ENCODE results near the gene ZBTB8OS. TPM values are rescaled to one million over a fixed set of nuclear protein-coding genes. Genes with fewer than 3 reads are reported as not detected.

ZBTB8OS gene
- total and polyA plus RNA-seq, 9 of the 15 experiments (the other 6 are each of a cell fraction or from before 2014, with no cell fraction given): 54.8 to 230 (median 107) TPM

DNA sequence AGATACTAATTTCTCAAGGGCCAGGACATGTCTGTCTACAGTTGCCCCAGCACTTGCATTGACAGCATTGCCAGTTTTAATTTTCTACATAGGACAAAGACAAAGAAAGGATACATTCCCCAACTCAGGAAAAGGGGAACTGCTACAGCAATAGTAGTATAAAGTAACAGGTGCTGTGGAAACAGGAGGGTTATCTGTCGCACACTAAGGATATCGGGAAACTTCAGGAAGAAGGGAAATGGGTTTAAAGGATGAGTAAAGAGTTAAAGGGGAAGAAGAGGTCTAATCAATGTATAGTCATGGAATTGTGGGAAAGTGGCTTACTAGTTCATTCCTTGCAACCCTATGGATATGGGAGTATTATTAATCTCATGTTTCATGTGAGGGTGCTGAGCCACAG lies 36.0 kb upstream of the ZBTB8OS start:
- Histone ChIP-seq H3K4me2 (ENCODE audit: insufficient read depth, low read length) (no peak overlapping the region), H3K4me3 (no peak overlapping the region), H3K27me3 (ENCODE audit: control insufficient read depth in 2 of 2, insufficient read depth in 2 of 2, low read length in 2 of 2) (no peaks in the 10 kb centered on the region), H3K9me3 (replicated peaks; ENCODE audit: control insufficient read depth, insufficient read depth, low read depth, low read length) (no peaks in the 10 kb centered on the region), H3K79me2 (ENCODE audit: control insufficient read depth, insufficient read depth, low read length) (no peaks in the 10 kb centered on the region), H4K20me1 (replicated peaks; ENCODE audit: control insufficient read depth, insufficient read depth, low read length) (0 out of 2 replicates have a peak, but pooled peaks cover 3% of the 10 kb centered on the region), H3K4me1 (replicated peaks in 1 of 2; ENCODE audit: control insufficient read depth in 2 of 2, insufficient read depth in 2 of 2, low read length in 2 of 2) (no peaks in the 10 kb centered on the region), H3K36me3 (ENCODE audit: control insufficient read depth, insufficient read depth, low read length) (peaks cover 48% of the 10 kb centered on the region), H3K9me1 (ENCODE audit: control insufficient read depth, insufficient read depth, low read length) (no peaks in the 10 kb centered on the region), H3K27ac (ENCODE audit: extremely low read depth, low read depth, low read length) (no peak overlapping the region), H2AFZ (ENCODE audit: low read depth, low read length) (no peak overlapping the region), H3K9ac (ENCODE audit: insufficient read depth in 1 of 2, low read depth in 2 of 2, low read length in 2 of 2) (no peak overlapping the region)
- ChIA-PET POLR2A (interaction anchor here (1.2 to 2.9 kb wide), 6 partner anchors 9 to 46 kb away, joined by 3 to 14 read pairs (median 4); no protein-coding TSS in a partner anchor), CTCF (ENCODE audit: low intra/inter-chr PET ratio) (interaction anchor here (0.5 kb wide), 1 partner anchor 110 kb away, joined by 3 read pairs; no protein-coding TSS in a partner anchor)
- DNase-seq (ENCODE audit: extremely low read depth in 1 of 4, low spot score in 3 of 4): no peak
- intact Hi-C loops (cut with micrococcal nuclease) (no loop called here), in situ Hi-C loops (cut with MboI) (no loop called here)
- BruUV-seq (replicated peaks): no TSS peak
- 85% methylated on average over 2 of the region's 2 CpGs for WGBS (ENCODE audit: insufficient coverage, low coverage, missing lambda C conversion rate)
- TF ChIP-seq NCOA1 (IDR thresholded peaks at IDR 0.05; ENCODE audit: low read depth) (no peak), CBX5 (IDR thresholded peaks at IDR 0.05; ENCODE audit: borderline replicate concordance, low read depth) (no peak), MYC (IDR thresholded peaks at IDR 0.05; ENCODE audit: low read depth, low read length) (no peak), MYC (CRISPR knock-in tag; IDR thresholded peaks at IDR 0.05; ENCODE audit: borderline replicate concordance, low read depth) (peak; percentile 34; the same call in 1 of the 2 replicates), SPI1 (IDR thresholded peaks at IDR 0.05; ENCODE audit: borderline replicate concordance, low read depth, low read length) (0 out of 2 replicates have a peak, but pooled peaks have one; percentile 38)
- TF ChIP-seq, protein P1, sequence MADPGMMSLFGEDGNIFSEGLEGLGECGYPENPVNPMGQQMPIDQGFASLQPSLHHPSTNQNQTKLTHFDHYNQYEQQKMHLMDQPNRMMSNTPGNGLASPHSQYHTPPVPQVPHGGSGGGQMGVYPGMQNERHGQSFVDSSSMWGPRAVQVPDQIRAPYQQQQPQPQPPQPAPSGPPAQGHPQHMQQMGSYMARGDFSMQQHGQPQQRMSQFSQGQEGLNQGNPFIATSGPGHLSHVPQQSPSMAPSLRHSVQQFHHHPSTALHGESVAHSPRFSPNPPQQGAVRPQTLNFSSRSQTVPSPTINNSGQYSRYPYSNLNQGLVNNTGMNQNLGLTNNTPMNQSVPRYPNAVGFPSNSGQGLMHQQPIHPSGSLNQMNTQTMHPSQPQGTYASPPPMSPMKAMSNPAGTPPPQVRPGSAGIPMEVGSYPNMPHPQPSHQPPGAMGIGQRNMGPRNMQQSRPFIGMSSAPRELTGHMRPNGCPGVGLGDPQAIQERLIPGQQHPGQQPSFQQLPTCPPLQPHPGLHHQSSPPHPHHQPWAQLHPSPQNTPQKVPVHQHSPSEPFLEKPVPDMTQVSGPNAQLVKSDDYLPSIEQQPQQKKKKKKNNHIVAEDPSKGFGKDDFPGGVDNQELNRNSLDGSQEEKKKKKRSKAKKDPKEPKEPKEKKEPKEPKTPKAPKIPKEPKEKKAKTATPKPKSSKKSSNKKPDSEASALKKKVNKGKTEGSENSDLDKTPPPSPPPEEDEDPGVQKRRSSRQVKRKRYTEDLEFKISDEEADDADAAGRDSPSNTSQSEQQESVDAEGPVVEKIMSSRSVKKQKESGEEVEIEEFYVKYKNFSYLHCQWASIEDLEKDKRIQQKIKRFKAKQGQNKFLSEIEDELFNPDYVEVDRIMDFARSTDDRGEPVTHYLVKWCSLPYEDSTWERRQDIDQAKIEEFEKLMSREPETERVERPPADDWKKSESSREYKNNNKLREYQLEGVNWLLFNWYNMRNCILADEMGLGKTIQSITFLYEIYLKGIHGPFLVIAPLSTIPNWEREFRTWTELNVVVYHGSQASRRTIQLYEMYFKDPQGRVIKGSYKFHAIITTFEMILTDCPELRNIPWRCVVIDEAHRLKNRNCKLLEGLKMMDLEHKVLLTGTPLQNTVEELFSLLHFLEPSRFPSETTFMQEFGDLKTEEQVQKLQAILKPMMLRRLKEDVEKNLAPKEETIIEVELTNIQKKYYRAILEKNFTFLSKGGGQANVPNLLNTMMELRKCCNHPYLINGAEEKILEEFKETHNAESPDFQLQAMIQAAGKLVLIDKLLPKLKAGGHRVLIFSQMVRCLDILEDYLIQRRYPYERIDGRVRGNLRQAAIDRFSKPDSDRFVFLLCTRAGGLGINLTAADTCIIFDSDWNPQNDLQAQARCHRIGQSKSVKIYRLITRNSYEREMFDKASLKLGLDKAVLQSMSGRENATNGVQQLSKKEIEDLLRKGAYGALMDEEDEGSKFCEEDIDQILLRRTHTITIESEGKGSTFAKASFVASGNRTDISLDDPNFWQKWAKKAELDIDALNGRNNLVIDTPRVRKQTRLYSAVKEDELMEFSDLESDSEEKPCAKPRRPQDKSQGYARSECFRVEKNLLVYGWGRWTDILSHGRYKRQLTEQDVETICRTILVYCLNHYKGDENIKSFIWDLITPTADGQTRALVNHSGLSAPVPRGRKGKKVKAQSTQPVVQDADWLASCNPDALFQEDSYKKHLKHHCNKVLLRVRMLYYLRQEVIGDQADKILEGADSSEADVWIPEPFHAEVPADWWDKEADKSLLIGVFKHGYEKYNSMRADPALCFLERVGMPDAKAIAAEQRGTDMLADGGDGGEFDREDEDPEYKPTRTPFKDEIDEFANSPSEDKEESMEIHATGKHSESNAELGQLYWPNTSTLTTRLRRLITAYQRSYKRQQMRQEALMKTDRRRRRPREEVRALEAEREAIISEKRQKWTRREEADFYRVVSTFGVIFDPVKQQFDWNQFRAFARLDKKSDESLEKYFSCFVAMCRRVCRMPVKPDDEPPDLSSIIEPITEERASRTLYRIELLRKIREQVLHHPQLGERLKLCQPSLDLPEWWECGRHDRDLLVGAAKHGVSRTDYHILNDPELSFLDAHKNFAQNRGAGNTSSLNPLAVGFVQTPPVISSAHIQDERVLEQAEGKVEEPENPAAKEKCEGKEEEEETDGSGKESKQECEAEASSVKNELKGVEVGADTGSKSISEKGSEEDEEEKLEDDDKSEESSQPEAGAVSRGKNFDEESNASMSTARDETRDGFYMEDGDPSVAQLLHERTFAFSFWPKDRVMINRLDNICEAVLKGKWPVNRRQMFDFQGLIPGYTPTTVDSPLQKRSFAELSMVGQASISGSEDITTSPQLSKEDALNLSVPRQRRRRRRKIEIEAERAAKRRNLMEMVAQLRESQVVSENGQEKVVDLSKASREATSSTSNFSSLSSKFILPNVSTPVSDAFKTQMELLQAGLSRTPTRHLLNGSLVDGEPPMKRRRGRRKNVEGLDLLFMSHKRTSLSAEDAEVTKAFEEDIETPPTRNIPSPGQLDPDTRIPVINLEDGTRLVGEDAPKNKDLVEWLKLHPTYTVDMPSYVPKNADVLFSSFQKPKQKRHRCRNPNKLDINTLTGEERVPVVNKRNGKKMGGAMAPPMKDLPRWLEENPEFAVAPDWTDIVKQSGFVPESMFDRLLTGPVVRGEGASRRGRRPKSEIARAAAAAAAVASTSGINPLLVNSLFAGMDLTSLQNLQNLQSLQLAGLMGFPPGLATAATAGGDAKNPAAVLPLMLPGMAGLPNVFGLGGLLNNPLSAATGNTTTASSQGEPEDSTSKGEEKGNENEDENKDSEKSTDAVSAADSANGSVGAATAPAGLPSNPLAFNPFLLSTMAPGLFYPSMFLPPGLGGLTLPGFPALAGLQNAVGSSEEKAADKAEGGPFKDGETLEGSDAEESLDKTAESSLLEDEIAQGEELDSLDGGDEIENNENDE (IDR thresholded peaks at IDR 0.05; ENCODE audit: low read depth, low read length): no peak
- no peak for FAIRE-seq
- no peak for ATAC-seq
